Activated CD4-positive, alpha-beta T cell treated with anti-CD3 and anti-CD28 coated beads, Interleukin-2, amount 50 U/mL, for 48 hours (primary cell): ENCODE results near the gene ADAM22.

Source experiments
- DNase-seq, 2 experiments: peaks; one replicate each; pipeline ENCODE4 v3.0.0-alpha.2; 2020

Gene ADAM22

GRCh38 chr7:88223265-88223664 is 289.2 kb downstream of the ADAM22 start:
- no peak for DNase-seq

DNA sequence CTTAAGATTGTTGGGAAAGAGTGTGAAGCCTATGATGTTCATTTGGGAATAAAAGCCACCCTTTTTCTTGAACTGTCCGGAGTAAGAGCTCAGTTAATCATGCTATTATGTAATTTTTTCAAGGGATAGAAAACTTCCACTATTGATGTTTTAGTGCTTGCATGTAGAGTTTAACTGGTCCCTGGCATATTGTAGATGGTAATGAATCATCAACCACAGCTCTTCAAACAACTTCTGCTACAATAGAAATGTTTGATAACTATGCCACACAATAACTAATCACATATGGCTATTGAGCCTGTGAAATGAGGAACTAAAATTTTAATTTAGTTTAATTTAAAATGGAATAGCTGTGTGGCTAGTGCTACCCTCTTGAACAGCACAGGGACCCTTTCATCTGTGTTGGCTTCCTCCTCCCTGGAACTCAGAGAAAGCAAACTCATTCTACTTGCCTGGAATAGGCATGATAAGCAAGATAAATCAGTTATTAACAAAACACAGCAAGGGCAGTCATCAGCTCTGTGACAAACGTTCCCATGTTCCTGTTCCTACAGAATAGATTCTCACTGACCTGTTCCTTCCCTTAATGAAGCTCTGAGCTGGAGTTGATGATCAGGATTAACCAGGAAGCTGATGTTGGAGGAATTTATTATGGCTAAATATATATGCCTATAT is 290.7 kb downstream of the ADAM22 start:
- no peak for DNase-seq

DNA sequence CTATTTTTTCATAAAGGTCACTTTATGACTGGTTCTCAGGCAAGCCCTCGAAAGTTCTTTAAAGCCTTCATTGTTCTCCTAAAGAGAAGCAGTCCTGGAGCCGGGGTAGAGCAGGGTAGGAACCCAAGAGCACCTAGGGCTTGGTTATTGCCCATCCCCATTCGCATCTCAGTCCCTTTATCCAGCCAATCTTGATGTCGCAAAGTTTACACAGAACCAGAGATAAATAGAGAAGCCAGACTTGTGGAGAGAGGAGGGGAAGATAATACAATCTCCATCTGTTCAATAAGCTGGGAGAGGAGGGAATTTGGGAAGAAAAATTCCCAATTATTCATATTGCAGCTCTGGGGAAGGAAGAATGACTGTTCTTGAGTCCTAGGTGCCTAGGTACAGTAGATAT is 292.1 kb downstream of the ADAM22 start:
- no peak for DNase-seq

- DNase-seq: no peak
These were observed 292.9 kb downstream of the ADAM22 start for GRCh38 chr7:88226886-88227516.

DNA sequence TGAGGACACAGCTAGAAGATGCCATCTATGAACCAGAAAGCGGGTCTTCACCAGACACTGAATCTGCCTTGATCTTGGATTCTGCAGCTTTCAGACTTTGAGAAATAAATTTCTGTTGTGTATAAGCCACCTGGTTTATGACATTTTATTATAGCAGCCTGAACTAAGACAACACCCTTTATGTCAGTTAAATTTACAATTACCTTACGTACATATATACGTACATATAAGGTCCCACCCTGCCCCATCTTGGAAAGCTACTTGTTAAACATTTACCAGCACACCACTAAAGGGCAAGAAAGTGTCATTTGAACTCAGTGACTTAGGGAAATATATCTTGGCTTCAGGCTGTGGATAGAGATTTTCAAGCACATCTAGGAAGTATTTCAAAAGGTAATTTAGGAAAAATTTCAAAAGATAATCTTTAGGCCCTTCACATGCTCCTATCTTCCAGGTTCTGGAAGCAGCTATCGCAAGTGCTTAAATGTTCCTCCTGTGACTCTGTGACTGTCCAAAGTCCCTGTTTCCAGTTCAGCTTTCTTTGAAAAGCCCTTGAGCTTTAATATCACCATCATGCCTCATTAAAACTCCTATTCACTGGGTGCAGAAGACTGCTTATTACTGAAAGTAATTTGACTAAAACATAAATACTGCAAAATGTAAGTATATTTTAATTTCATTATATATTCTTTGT is 295.4 kb downstream of the ADAM22 start:
- no peak for DNase-seq

GRCh38 chr7:88230646-88231045 is 296.6 kb downstream of the ADAM22 start:
- DNase-seq: no peak

DNA sequence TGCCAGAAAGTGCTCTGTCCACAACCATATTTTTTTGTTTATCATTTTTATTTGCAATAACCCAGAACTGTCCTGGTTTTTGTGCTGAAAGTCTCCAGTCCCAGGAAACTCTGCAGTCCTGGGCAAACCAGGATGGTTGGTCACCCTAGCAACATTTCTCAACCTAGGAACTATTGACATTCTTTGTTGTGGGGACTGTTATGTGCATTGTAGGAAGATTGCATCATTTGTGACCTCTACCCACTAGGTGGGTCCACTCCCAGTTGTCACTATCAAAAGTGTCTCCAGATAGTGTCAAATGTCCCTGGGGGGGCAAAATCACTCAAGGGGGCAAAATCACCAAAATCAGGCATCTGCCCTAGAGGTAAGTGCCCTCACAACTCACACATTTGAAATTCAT is 299.8 kb downstream of the ADAM22 start:
- DNase-seq: no peak

DNA sequence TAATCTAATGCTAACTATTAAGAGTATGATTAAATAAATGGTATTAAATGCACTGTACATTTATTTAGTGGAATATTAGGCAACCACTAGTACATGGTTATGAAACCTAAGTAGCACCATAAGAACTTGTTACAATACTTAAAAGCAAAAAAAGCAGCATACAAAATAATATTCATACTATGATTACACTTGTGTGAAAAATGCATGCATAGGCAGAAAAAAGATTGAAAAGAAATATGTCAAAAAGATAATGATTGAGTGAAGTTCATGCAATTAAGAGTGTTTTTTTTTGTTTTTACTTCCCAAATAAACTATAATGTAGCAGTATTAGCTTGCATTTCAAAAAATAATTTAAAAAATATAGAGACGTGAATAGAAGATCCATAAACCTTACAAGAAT is 305.8 kb downstream of the ADAM22 start:
- no peak for DNase-seq

DNA sequence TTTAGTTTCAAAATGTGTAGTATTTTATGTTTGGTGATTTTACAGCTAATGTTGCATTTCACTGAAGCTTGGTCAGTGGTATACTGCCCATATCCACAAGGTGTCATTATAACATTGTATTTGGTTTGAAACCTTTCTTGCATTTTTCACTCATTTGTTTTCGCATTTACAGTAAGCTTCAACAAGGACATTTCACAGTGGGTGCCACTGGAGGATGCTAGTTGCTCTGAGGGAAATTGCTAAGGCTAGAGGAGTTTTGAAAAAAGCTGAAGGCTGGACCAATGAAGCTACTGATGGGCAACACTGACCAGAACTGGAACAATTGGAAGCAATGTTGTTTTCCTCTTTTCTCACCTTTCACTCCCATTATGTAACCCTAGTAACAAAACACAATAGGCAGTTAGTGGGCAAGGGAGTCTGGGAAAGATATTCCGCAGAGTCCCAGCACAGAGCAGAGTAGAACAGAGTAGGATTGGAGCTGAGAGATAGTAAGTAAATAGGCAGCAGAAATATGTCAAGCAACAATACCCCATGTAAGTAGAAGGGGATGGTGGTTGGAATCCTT is 309.4 kb downstream of the ADAM22 start:
- DNase-seq: no peak

DNA sequence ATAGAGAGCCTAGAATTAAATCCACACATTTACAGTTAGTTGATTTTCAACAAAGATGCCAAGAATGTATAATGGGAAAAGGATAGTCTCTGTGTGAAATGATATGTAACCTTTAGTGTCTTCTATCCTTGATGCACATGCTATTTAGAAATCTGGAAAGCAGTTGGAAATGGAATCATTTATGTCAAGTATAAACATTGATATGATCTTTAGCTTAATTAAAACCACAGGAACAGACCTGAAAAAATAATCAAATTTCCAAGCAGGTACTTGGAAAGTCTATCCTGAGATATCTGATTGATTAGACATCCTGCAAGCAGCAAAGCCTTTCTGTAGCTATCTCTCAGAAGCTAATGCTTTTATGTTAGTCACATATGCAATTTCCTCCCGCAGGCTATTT is 310.2 kb downstream of the ADAM22 start:
- no peak for DNase-seq
